A673 (cell line): ENCODE data around the gene STK40. TPM values are rescaled to one million over a fixed set of nuclear protein-coding genes. Genes with fewer than 3 reads are reported as not detected.

Experiments
- BruUV-seq: library from RNA; stranded (reverse); fragments of 400-500 nt; replicated peaks from 2 replicates; lab custom pipeline; 2021; lab: Mats Ljungman, UMichigan
- CTCF ChIA-PET: fragments of 300-600 bp; sonication (Branson Sonifier 250); formaldehyde crosslinking; loops from one replicate; lab custom pipeline; 2022; ENCODE audit warnings: antibody characterized with exemption; lab: Charles Lee
- POLR2A ChIA-PET: fragments of 300-600 bp; sonication (Branson Sonifier 250); formaldehyde crosslinking; loops from one replicate; lab custom pipeline; 2022; ENCODE audit warnings: antibody characterized with exemption; ENCODE audit not compliant: low non-redundant PET; lab: Charles Lee
- DNase-seq: peaks from one replicate; pipeline ENCODE4 v3.0.0-alpha.2; 2015; ENCODE audit warnings: low spot score
- H3K27ac ChIP-seq: fragments of 200-600 bp; sonication (generic); 2 replicates; pipeline ENCODE4 v1.5.1; 2016; ENCODE audit warnings: mixed run types, low read depth, mild to moderate bottlenecking, mixed read lengths, antibody characterized with exemption, low read length; ENCODE audit not compliant: poor library complexity, severe bottlenecking
- H3K27me3 ChIP-seq: fragments of 200-600 bp; sonication (generic); replicated peaks from 2 replicates; pipeline ENCODE4 v1.6.1; 2017; ENCODE audit warnings: mixed run types, low read depth, mild to moderate bottlenecking, mixed read lengths, antibody characterized with exemption, low read length; ENCODE audit not compliant: insufficient read depth, poor library complexity
- H3K36me3 ChIP-seq: fragments of 200-600 bp; sonication (generic); 2 replicates; pipeline ENCODE4 v1.6.1; 2016; ENCODE audit warnings: mixed run types, mild to moderate bottlenecking, mixed read lengths, antibody characterized with exemption, low read length; ENCODE audit not compliant: insufficient read depth, poor library complexity, severe bottlenecking
- H3K4me1 ChIP-seq: fragments of 200-600 bp; sonication (generic); 2 replicates; pipeline ENCODE4 v1.6.1; 2017; ENCODE audit warnings: mixed run types, mild to moderate bottlenecking, mixed read lengths, antibody characterized with exemption, low read length; ENCODE audit not compliant: insufficient read depth, poor library complexity, severe bottlenecking
- H3K4me3 ChIP-seq: fragments of 200-600 bp; sonication (generic); 2 replicates; pipeline ENCODE4 v1.5.1; 2016; ENCODE audit warnings: low read depth, mixed run types, mild to moderate bottlenecking, mixed read lengths, low read length; ENCODE audit not compliant: poor library complexity, severe bottlenecking
- H3K9me3 ChIP-seq: fragments of 200-600 bp; sonication (generic); 2 replicates; pipeline ENCODE4 v1.6.1; 2016; ENCODE audit warnings: mixed run types, low read depth, mild to moderate bottlenecking, mixed read lengths, antibody characterized with exemption, low read length; ENCODE audit not compliant: poor library complexity, severe bottlenecking
- CTCF ChIP-seq: fragments of 300-800, 200-600 bp; sonication (generic); conservative IDR thresholded peaks from 2 replicates; pipeline ENCODE4 v1.5.1; 2017; ENCODE audit warnings: low read depth, mild to moderate bottlenecking, antibody characterized with exemption, low read length, moderate library complexity, mixed read lengths
- EZH2 ChIP-seq: fragments of 200-600 bp; sonication (generic); IDR thresholded peaks from 2 replicates; pipeline ENCODE4 v1.6.1; 2017; ENCODE audit warnings: borderline replicate concordance, low read depth, mild to moderate bottlenecking, mixed read lengths, antibody characterized with exemption, low read length; ENCODE audit not compliant: poor library complexity, severe bottlenecking
- intact Hi-C: fragments of 100-400 bp; cut with micrococcal nuclease; formaldehyde crosslinking; loops from one replicate; pipeline ENCODE4 v1.10.0; 2022; ENCODE audit not compliant: unreplicated experiment
- total RNA-seq: library from RNA; stranded (reverse); gene quantifications from 2 replicates; pipeline ENCODE4 v1.2.3, GENCODE V29; 2021

The STK40 gene
- total RNA-seq, 1 experiment from 2014 or later: 109 TPM

- Histone ChIP-seq H3K27ac (peak within 1 kb of the TSS; percentile 70), H3K9me3 (no peaks in the 10 kb centered on the region), H3K36me3 (peaks cover 30% of the 10 kb centered on the region), H3K27me3 (no peaks in the 10 kb centered on the region), H3K4me3 (peak within 1 kb of the TSS; percentile 53), H3K4me1 (no peaks in the 10 kb centered on the region)
- intact Hi-C loops: loop anchor here (10.0 kb wide), 1 partner anchor 118 kb away; no protein-coding TSS in a partner anchor
- ChIA-PET POLR2A (interaction anchor here (0.6 kb wide), 1 partner anchor 566 kb away, joined by 3 read pairs; no protein-coding TSS in a partner anchor), CTCF (no interaction called here)
- no peak for DNase-seq
- TF ChIP-seq EZH2 (no peak), CTCF (no peak)
- BruUV-seq: no TSS peak
These were observed 79.4 kb downstream of the STK40 start, which contains the start of gene SH3D21 for GRCh38 chr1:36306210-36306901. SH3D21 (plus strand) TSS chr1:36306368; CDS start chr1:36306421, 53 bp downstream.

- CTCF ChIA-PET: no interaction called here
- no peak overlapping the region for H3K4me3 ChIP-seq
- TF ChIP-seq EZH2 (no peak), CTCF (no peak)
- H3K36me3 ChIP-seq: peaks cover 35% of the 10 kb centered on the region
- POLR2A ChIA-PET: interaction anchor here (0.6 kb wide), 1 partner anchor 566 kb away, joined by 3 read pairs; no protein-coding TSS in a partner anchor
- H3K4me1 ChIP-seq: no peaks in the 10 kb centered on the region
- no TSS peak for BruUV-seq
- no peaks in the 10 kb centered on the region for H3K9me3 ChIP-seq
- intact Hi-C loops: loop anchor here (10.0 kb wide), 1 partner anchor 119 kb away; no protein-coding TSS in a partner anchor
- no peak for DNase-seq
- no peaks in the 10 kb centered on the region for H3K27me3 ChIP-seq
- H3K27ac ChIP-seq: peak overlapping the region; percentile 70
These were observed 79.9 kb downstream of the STK40 start for GRCh38 chr1:36305915-36306209.

- H3K36me3 ChIP-seq: peaks cover 41% of the 10 kb centered on the region
- H3K27ac ChIP-seq: no peak overlapping the region
- no peak for DNase-seq
- TF ChIP-seq EZH2 (no peak), CTCF (no peak)
- no peak overlapping the region for H3K4me3 ChIP-seq
- ChIA-PET CTCF (no interaction called here), POLR2A (no interaction called here)
- intact Hi-C loops: loop anchor here (10.0 kb wide), 1 partner anchor 120 kb away; no protein-coding TSS in a partner anchor
- BruUV-seq: no TSS peak
- H3K27me3 ChIP-seq: no peaks in the 10 kb centered on the region
- H3K4me1 ChIP-seq: no peaks in the 10 kb centered on the region
- no peaks in the 10 kb centered on the region for H3K9me3 ChIP-seq
These were observed 80.5 kb downstream of the STK40 start for GRCh38 chr1:36304970-36305914.
